ENCODE results near the gene TLX3.

TLX3 gene

GRCh38 chr5:171306166-171306565, 2.9 kb upstream of the TLX3 start:
- DNase-seq (ENCODE audit: low read depth) = no peak

GRCh38 chr5:171306781-171307591, 2.1 kb upstream of the TLX3 start:
- no peak for DNase-seq (ENCODE audit: low read depth)

DNA sequence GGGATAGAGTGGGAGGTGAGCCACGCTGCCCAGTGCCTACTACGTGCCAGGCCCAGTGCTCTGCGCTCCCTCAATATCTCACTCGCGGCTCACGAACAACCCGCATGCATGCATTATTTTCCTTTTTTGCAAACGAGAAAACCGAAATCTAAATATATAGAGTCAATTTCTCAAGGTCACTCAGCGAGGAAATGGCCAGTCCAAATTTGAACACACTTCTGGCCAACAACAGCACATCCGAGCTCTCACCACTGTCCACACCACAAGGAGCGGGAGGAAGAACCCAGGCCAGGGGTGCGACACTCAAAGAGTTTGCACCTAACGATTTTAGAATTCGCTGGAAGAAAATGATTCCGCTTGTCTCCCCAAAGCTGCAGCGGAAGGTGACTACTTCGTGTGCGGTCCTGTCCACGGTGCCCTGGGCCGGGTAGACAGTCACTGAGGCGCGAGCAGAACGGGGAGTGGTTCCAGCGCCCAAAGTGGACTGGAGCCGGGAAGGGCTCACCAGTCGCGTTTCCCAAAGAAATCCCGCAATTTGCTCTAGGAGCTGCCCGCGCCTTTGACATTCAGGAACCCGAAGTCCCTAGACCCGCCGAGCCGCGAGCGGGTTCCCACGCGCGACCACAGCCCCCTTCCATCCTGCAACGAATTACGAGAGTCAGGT, 1.1 kb upstream of the TLX3 start:
- no peak for DNase-seq (ENCODE audit: low read depth)

DNA sequence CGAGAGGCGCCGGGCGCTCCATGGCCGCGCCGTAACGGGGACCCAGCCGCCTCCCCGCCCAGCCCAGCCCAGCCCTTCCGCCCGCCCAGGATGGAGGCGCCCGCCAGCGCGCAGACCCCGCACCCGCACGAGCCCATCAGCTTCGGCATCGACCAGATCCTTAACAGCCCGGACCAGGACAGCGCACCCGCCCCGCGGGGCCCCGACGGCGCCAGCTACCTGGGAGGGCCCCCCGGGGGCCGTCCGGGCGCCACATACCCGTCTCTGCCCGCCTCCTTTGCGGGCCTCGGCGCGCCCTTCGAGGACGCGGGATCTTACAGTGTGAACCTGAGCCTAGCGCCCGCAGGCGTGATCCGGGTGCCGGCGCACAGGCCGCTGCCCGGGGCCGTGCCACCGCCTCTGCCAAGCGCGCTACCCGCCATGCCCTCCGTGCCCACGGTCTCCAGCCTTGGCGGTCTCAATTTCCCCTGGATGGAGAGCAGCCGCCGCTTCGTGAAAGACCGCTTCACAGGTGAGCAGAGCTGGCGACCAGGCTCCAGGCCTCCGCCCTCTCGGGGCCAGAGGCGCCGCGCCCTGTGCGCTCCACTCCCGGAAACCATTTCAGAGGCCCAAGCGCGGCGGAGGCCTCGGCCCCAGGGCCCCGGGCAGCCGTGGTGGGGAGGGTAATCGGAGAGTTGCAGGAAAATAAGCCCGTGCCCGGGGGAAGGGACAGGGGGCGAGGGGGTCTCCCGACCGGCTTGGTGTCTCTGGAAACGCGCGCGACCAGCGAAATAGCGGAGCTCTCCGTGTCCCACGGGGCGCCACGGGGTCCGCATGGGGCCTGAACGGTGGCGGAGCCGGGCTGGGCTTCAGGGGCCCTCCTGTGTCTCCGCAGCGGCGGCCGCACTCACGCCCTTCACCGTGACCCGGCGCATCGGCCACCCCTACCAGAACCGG, 496 bp downstream of the TLX3 start:
- no peak for DNase-seq (ENCODE audit: low read depth)

GRCh38 chr5:171310212-171310818, 1.3 kb downstream of the TLX3 start:
- DNase-seq (ENCODE audit: low read depth) = no peak

DNA sequence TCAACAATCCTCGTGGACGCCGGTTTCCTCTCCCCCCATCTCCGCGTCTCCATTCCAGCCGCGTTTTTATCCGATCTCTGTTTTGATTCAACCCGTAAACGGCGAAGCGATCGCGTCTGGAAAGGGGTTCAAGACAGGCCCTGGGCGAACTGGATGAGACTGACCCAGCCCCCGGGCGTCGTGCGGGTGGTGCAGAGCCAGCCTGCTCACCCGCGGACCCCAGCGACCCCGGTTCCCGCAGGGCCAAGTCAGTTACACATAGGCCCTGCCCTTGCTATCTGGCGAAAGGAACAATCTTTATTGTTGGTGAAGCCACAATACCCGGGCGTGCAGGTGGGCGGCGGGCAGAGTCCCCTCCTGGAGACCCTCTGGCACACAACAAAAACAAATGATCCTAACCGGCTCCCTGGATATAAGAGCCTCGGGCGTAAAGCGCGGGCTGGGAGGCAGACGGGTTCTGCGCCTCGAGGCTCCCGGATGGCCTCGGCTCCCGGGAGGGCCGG, 1.8 kb downstream of the TLX3 start:
- DNase-seq (ENCODE audit: low read depth) = no peak

GRCh38 chr5:171311322-171312077, 2.5 kb downstream of the TLX3 start:
- no peak for DNase-seq (ENCODE audit: low read depth)

DNA sequence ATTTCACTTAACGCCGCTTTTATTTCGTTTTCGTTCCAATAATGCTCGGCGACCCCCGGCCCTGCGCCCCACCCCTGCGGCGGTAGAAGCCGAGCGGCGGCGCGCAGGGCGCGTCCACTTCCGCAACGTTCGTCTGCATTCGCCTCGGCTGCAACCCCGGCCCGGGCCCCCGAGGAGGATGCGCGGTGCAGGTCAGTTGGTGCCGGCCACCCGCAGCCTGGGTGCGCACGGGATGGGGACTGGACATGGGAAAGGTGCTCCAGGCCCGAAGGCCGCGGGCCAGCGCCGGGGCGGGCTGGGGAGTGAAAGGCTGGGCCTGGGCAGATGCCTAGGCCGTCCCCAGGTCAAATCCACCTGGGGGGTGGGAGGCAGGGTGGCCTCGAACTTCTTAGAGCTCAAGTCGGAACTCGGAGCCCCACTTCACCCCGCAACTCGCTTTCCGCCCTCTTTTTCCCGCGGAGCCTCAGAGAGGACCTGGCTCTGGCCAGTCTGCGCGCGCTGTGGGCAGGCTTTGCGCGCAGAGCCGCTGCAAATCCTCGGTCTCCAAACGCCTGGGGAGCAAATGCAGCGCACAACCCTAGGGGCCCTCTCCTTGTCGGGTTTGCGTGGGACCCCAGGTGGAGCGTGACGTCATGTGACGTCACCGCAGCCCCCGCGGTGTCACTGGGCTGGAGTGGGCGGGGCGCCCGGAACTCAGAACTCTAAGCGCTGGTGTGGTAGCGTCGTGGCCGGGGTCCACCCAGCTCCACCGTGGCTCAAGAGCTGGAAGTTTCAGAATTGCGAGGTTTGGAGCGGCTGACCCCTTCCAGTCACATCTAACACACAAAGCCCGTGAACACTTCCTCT, 3.3 kb downstream of the TLX3 start:
- DNase-seq (ENCODE audit: low read depth) = no peak

GRCh38 chr5:171313481-171314206, 4.6 kb downstream of the TLX3 start:
- no peak for DNase-seq (ENCODE audit: low read depth)

DNA sequence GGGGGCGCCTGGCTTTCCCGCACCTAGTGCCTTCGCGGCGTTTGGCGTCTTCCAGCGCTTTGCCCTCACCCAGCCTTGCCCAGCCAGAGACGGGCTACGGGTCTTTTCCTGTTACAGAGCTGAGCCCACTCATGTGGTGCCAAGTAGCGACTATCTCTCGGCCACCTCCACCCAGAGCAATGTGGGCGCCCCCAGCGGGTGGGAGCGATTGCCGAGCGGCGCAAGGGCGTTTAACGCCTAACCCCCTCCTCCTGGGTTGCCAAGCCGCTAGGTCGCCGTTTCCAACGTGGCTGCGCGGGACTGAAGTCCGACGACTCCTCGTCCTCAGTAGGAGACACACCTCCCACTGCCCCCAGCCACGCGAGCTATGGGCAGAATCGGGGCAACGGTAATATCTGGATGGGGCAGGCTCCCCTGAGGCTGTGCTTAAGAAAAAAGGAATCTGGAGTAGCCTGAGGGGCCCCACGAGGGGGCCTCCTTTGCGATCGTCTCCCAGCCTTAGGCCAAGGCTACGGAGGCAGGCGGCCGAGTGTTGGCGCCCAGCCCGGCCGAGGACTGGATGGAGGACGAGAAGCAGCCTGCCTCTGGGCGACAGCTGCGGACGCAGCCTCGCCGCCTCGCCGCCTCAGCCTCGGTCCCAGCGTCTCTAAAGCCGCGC, 5.8 kb downstream of the TLX3 start:
- DNase-seq (ENCODE audit: low read depth) = no peak

- no peak for DNase-seq (ENCODE audit: low read depth)
These were observed 6.4 kb downstream of the TLX3 start for GRCh38 chr5:171315386-171315891.

DNA sequence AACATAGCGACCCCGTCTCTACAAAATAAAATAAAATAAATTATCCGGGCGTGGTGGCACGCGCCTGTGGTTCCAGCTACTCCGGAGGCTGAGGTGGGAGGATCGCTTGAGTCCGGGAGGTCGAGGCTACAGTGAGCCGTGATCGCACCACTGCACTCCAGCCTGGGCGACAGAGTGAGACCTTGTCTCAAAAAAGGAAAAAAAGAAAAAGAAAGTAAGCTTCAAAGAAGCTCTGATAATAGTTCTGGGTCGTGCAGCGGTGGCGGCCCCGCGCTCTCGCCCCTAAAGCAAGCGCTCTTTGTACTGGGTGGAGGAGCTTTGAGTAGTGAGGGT, 6.8 kb downstream of the TLX3 start:
- no peak for DNase-seq (ENCODE audit: low read depth)

DNA sequence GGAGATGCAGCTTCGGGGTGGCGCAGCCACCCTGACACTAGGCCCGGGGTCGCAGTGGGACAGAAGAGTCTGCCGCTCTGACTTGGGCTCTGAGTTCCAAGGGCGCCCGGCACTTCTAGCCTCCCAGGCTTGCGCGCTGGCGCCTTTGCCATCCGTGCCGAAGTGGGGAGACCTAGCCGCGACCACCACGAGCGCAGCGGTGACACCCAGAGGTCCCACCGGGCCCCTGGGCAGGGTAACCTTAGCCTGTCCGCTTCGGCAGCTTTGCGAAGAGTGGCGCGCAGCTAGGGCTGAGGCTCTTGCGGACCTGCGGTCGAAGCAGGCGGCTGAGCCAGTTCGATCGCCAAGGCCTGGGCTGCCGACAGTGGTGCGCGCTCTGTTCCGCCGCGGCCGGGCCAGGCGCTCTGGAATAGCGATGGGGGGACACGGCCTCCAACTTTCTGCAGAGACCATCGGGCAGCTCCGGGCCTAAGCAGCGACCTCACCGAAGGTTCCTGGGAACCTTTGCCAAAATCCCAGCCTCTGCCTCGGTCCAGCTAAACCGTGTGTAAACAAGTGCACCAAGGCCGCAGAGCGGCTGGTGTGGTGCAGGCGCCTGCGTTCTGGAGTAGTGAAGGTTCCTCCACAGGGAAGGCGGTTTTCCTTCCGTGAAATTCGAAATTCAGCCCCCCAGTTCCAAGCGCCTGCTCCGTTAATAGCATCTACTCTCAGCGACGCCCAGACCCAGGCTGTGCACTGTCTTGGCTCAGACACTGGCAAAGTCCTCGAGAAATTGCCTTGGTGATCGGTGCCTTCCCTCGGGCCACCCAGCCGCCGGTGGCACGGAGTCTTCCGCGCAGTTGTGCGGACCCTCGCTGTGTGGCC, 7.4 kb downstream of the TLX3 start:
- no peak for DNase-seq (ENCODE audit: low read depth)

- DNase-seq (ENCODE audit: low read depth) = no peak
These were observed 8.2 kb downstream of the TLX3 start for GRCh38 chr5:171317230-171317629.

DNA sequence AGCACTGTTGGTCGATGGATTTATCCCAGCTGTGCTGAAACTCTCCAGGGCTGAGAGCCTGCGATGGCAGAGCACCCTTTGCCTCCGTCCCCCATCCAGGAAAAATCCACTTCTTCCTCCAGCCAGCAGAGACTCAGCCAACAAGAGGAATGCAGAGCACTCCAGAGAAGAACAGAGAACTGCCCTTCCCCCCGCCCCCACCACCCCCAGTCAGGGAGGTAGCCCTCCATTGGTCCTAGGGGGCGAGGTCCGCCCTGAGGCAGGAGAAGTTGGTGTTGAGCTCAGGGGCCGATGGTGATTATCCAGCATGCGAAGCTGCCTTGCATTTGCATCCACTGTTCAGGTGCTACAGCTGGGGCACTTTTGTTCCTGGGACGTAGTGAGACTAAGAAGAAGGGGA, 9.0 kb downstream of the TLX3 start:
- DNase-seq (ENCODE audit: low read depth) = no peak

GRCh38 chr5:171321447-171321846, 12.4 kb downstream of the TLX3 start:
- DNase-seq (ENCODE audit: low read depth) = no peak

DNA sequence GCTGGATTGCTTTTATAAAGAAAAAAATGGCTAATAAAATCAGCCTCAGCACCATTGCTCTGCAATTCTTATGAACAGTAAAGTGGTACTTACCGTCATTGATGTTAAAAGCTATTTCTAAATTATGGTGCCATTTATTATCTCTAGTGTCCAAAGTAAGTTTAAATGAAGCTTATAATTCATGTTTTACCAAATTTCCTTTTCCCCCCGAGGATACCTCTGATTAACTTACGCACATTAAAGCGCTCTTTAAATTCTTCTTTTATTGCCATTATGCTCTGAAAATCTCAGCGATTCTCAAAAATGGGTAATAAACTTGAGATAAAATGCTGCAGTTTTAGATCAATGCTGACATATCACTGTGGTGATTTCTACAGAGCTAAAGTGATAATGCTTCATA, 13.5 kb downstream of the TLX3 start:
- DNase-seq (ENCODE audit: low read depth) = no peak

GRCh38 chr5:171323007-171323406, 14.0 kb downstream of the TLX3 start:
- no peak for DNase-seq (ENCODE audit: low read depth)

All from activated T-cell treated with anti-CD3 and anti-CD28 coated beads for 1 hour (primary cell).